22Rv1 (cell line): ENCODE measurements around the gene TRIM59.

Source experiments
- H3K27ac ChIP-seq: fragments of 450-650 bp; 2 replicates; pipeline ENCODE4 v1.5.1; 2017
- ZFX ChIP-seq: fragments of 450-650 bp; IDR thresholded peaks from 2 replicates; pipeline ENCODE4 v1.6.1; 2017; ENCODE audit warnings: antibody characterized with exemption, borderline replicate concordance
- TF ChIP-seq, protein P1 (sequence below): fragments of 450-650 bp; IDR thresholded peaks from 2 replicates; pipeline ENCODE4 v1.5.1; 2017; ENCODE audit warnings: mild to moderate bottlenecking

The TRIM59 gene

DNA sequence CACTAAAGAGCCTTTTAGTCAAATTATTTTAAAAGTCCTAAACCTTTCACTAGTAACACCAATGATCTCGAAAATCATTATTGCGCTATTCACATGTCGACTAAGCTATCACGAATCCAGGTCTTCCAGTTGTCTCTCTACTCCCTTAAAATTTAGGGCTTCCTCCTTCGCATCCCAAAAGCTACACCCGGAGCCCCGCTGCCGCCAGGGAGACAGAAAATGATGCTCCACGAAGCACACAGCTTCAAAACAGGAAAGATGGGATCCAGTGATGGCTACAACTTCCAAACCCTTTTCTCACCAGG is 50.8 kb downstream of the TRIM59 start:
- H3K27ac ChIP-seq, result peak overlapping the region; percentile 98
- TF ChIP-seq ZFX, result no peak
- TF ChIP-seq, protein P1, sequence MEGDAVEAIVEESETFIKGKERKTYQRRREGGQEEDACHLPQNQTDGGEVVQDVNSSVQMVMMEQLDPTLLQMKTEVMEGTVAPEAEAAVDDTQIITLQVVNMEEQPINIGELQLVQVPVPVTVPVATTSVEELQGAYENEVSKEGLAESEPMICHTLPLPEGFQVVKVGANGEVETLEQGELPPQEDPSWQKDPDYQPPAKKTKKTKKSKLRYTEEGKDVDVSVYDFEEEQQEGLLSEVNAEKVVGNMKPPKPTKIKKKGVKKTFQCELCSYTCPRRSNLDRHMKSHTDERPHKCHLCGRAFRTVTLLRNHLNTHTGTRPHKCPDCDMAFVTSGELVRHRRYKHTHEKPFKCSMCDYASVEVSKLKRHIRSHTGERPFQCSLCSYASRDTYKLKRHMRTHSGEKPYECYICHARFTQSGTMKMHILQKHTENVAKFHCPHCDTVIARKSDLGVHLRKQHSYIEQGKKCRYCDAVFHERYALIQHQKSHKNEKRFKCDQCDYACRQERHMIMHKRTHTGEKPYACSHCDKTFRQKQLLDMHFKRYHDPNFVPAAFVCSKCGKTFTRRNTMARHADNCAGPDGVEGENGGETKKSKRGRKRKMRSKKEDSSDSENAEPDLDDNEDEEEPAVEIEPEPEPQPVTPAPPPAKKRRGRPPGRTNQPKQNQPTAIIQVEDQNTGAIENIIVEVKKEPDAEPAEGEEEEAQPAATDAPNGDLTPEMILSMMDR, result no peak

DNA sequence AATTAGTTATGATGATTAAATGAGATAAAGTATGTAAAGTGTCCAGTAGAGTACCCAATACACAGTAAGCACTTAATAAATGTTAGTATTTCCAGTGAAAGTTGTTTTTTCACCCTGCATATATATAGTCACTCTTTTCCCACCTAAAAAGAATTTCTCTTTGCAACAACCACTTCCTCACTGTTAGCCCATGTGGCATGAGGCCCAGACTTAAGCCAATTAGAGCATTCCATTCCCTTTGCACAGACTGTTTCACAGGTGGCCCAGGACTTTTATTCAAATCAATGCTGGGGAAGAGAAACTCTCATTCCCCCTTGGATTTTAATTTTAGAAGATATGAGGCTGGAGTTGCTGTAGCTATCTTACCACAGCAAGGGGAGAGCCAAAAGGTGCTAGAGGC is 54.3 kb downstream of the TRIM59 start:
- TF ChIP-seq, protein P1, result no peak
- no peak for TF ChIP-seq ZFX
- H3K27ac ChIP-seq, result no peak overlapping the region

DNA sequence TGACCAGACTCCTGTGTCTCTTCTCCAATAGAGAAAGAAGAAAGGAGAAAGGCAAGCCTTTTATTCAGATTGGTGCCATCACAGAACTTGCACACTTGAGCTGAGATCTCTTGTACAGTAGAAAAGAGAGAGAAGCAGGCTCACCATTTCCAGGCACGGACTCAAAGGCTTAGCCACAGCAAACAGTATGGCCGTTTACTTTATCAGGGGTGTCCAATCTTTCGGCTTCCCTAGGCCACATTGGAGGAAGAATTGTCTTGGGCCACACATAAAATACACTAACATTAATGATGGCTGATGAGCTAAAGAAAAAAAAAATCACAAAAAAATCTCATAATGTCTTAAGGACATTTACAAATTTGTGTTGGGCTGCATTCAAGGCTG is 55.6 kb downstream of the TRIM59 start:
- H3K27ac ChIP-seq, result no peak overlapping the region
- TF ChIP-seq, protein P1, result no peak
- TF ChIP-seq ZFX, result no peak

DNA sequence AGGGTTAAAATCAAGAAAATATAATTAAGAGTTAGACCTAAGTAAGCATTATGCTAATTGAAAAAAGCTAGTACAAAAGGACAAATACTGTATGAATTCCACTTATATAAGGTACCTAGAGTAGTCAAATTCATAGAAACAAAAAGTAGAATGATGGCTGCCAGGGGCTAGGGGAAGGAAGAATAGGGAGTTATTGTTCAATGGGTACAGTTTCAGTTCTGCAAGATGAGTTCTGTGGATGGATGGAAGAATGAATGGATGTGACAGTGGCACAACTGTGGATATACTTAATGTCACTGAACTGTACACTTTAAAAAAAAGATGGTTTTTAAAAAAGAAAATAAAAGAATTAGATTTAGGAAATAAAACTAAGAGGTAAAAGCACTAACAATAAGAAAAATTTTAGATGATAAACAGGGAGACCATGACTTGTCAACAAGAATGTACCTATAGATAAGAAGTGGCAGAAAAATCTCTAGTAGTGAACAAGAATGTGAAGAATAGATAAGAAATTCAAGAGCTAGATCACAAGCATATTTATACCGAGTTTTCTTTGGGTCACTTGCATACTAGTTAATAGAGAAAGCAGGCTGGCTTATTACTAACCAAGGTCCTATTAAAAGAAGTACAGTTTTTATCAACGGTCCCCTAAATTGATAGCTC is 56.1 kb downstream of the TRIM59 start:
- TF ChIP-seq, protein P1, result no peak
- TF ChIP-seq ZFX, result no peak
- H3K27ac ChIP-seq, result no peak overlapping the region

DNA sequence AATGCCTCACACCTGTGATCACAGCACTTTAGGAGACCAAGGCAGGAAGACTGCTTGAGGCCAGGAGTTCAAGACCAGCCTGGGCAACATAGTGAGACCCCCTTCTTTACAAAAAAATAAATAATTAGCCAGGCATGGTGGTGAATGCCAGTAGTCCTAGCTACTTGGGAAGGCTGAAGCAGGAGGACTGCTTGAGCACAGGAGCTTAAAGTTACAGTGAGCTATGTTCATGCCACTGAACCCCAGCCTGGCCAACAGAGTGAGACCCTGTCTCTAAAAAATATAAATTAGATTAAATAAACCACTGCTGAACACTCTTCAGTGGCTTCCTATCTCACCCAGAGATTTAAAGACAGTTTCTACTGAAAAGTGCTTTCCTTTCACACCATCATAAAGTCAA is 56.8 kb downstream of the TRIM59 start:
- TF ChIP-seq ZFX, result no peak
- TF ChIP-seq, protein P1, result no peak
- H3K27ac ChIP-seq, result no peak overlapping the region

DNA sequence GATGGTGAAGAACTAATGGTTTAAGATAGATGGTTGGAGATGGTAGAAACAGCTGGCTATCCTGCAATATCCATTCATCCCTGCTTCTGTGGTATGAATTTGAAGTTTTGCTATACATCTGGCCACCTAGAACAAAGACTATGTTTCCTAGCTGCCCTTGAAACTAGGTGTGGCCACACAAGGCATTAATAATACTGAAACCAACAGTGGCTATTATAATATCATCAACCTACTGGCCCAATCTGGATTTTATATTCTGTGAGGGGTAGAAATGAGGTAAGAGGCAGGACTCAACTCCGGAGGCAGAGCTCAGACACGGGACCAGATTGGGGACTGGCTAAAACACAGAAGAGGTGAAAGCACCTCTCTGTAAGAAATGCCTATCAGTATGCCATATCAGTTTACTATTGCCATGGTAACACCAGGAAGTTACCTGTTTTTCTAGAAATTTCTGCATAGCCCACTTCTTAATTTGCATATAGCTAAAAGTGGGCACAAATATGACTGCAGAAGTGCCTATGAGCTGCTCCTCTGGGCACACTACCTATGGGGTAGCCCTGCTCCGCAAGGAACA is 58.9 kb downstream of the TRIM59 start:
- TF ChIP-seq ZFX, result no peak
- no peak overlapping the region for H3K27ac ChIP-seq
